Endothelial cell of coronary artery (primary cell): ENCODE results near the gene CBX7. TPM values are rescaled to one million over a fixed set of nuclear protein-coding genes. Genes with fewer than 3 reads are reported as not detected.

ENCODE experiments used
- total RNA-seq: library from RNA; depleted of rRNA; stranded (reverse); fragments of >200 nt; gene quantifications from 2 replicates; pipeline ENCODE4 v1.2.3, GENCODE V29; 2014

Gene CBX7
- total RNA-seq: 2.4 and 4.2 TPM in 2 replicates

DNA sequence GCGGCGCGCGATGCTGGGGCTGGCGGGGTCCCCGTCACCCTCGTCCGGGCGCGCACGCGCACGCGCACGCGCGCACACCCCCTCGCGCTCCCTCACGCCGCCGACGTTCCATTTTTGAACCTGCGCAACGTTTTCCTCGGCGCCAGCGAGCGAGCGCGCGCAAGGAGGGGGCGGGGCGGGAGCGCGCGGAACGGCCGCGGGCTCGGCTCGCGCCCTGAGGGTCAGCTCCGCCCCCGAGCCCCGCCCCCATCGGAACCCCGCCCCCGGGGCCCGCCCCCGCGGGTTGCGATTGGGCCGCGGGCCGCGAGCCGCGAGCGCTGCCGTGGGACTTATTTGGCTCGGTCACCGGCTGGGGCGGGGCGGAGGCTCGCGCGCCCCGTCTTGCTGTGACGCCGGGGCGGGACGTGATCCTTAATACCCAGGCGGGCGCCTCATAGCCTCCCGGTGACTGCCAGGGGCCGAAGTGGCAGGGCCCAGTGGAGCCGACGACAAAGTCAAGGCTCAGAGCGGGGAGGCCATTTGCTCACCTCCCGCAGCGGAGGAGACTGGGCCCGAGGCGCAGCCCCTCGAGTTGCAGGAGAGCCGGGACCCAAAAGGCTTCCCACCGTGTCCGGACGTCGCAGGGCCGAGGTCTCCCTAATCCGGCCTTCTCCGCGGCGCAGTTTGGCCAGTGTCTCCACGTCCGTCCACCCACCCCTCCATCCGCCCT lies at the start of gene CBX7:
CBX7 (minus strand) TSS at position 170 of the 709 bp plus-strand sequence. CDS start 236 bp downstream, outside the sequence.

DNA sequence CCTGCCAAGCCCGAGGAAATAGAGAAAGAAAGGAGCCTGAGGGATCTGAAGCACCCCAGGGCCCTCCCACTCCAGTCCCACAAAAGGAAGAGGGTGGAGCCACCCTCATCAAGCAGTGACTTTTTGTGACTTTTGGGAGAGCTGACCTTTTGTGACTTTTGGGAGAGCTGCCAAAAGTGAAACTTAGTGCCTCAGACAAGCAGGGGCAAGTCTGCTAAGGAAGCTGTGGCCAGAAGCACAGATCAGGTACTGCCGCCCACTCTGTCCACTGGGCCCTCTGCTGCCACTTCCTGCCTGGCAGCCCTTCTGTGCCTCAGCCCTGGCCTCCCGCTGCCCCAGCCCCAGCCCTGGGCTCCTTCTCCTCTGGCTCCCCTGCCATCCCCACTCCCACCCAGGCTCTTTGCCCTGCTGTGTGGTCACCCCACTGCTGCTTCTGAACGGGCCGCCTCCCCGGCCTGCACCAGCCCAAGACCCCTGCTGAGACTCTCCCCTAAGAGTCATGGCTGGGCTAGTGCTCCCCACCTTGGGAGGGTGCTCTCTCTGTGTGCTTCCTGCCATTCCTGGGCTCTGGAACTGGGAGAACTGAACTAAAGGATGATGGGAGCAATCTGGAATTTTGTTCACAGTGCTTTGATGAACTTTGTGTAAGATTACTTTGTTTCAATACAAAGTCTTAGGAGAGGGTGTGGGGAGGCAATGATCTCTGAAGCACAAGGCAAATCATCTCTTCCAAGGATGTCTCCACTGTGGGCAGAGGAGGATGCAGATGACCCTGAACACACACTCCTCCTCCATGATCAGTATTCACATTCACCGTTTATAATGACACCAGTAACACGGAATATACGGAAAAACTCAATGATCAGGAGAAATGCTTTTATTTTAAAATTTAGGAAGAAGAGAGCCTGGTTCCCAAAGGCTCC lies 55.1 kb downstream of the CBX7 start, which contains the start of gene APOBEC3H:
APOBEC3H (plus strand) TSS at position 147 of the 923 bp plus-strand sequence. CDS start 3,035 bp downstream, outside the sequence.

Other genes with a start within 250 kb of the CBX7 start
- not detected in 2 replicates for gene APOBEC3A, start 195.1 kb downstream of the CBX7 start, total RNA-seq
- 0.38 and 1.3 TPM in 2 replicates for gene APOBEC3B, start 170.3 kb downstream of the CBX7 start, total RNA-seq
- gene APOBEC3C, start 138.4 kb downstream of the CBX7 start, total RNA-seq: 1.7 and 2.2 TPM in 2 replicates
- gene APOBEC3D, start 131.6 kb downstream of the CBX7 start, total RNA-seq: 0.18 and 1.0 TPM in 2 replicates
- 4.0 and 5.2 TPM in 2 replicates for gene APOBEC3F, start 111.8 kb downstream of the CBX7 start, total RNA-seq
- gene APOBEC3G, start 75.4 kb downstream of the CBX7 start, total RNA-seq: 2.1 and 3.8 TPM in 2 replicates
- not detected in 2 replicates for gene APOBEC3H, start 55.4 kb downstream of the CBX7 start, total RNA-seq
- 45.0 and 95.6 TPM in 2 replicates for gene PDGFB, start 92.3 kb upstream of the CBX7 start, total RNA-seq
- 3,782 and 4,648 TPM in 2 replicates for gene RPL3, start 166.9 kb upstream of the CBX7 start, total RNA-seq
- 0.72 and 2.4 TPM in 2 replicates for gene SYNGR1, start 197.3 kb upstream of the CBX7 start, total RNA-seq
- 10.7 and 14.3 TPM in 2 replicates for gene TAB1, start 247.1 kb upstream of the CBX7 start, total RNA-seq